ENCODE data around the gene MDGA2. TPM values are rescaled to one million over a fixed set of nuclear protein-coding genes. Genes with fewer than 3 reads are reported as not detected.

MDGA2 gene
- total and polyA plus RNA-seq, 2 of the 13 experiments (the other 11 are each of a cell fraction or from before 2014, with no cell fraction given): not detected

GRCh38 chr14:47543459-47543858 lies 131.9 kb downstream of the MDGA2 start (continued):
- no peak for TF ChIP-seq ZNF335 (CRISPR knock-in tag; IDR thresholded peaks at IDR 0.05)
- no peak for TF ChIP-seq ZNF468 (CRISPR knock-in tag; IDR thresholded peaks at IDR 0.05)

DNA sequence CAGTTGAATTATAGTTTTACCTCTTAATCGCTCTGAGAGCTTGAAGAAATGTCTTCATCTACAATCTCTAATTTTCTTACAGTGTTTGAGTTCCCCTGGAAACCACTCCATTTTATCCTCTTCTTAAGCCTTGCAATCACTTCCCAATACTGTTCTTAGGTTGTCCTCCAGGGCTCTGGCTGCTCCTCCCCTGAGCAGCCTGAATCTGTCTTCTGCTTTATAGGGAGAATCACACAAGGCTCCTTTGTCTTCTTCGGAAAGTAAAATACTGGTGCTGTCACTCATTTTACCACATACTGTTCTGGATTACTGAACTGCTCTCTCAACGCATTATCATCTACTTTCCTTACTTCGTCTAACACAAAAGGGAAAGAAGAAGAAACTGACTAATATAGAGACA lies 133.7 kb downstream of the MDGA2 start:
- ATAC-seq: no peak
- no TSS peak for BruUV-seq (replicated peaks)

More for the DNA sequence above, 133.7 kb downstream of the MDGA2 start:
- intact Hi-C loops (cut with micrococcal nuclease; ENCODE audit: unreplicated experiment): no loop called here
- Histone ChIP-seq H3K9me3 (ENCODE audit: low read length) (no peaks in the 10 kb centered on the region), H3K9ac (ENCODE audit: insufficient read depth, low read depth, low read length) (no peak overlapping the region), H3K4me2 (ENCODE audit: low read depth, low read length) (no peak overlapping the region), H3K36me3 (replicated peaks in 1 of 2; ENCODE audit: control insufficient read depth in 1 of 2, insufficient read depth in 2 of 2, low read length in 2 of 2) (no peaks in the 10 kb centered on the region), H4K20me1 (ENCODE audit: insufficient read depth, low read length) (no peaks in the 10 kb centered on the region), H3K4me3 (replicated peaks in 1 of 3; ENCODE audit: insufficient read depth in 1 of 3, low read depth in 2 of 3, low read length in 3 of 3) (no peak overlapping the region), H3K4me1 (ENCODE audit: insufficient read depth, low read length) (no peaks in the 10 kb centered on the region), H2AFZ (ENCODE audit: low read length) (no peak overlapping the region), H3K27ac (ENCODE audit: extremely low read length, insufficient read depth, low read length) (no peak overlapping the region), H3K27me3 (ENCODE audit: control insufficient read depth in 1 of 2, insufficient read depth in 2 of 2, low read length in 2 of 2) (no peaks in the 10 kb centered on the region), H3K79me2 (ENCODE audit: insufficient read depth, low read length) (no peaks in the 10 kb centered on the region)
- ChIA-PET CTCF (ENCODE audit: low intra/inter-chr PET ratio, low total read pairs) (no interaction called here), POLR2A (no interaction called here)
- 0% methylated on average over 4 of the region's 4 CpGs for WGBS (ENCODE audit: low lambda C conversion rate)
- TF ChIP-seq U2AF2 (IDR thresholded peaks at IDR 0.05; ENCODE audit: low read depth, low read length) (no peak), TEF (CRISPR knock-in tag; IDR thresholded peaks at IDR 0.05) (no peak), EZH2 (conservative IDR thresholded peaks at IDR 0.05; ENCODE audit: low read depth, low read length) (no peak), GPBP1L1 (CRISPR knock-in tag; IDR thresholded peaks at IDR 0.05) (no peak), GPN1 (CRISPR knock-in tag; IDR thresholded peaks at IDR 0.05; ENCODE audit: borderline replicate concordance) (no peak), IRF9 (CRISPR knock-in tag; IDR thresholded peaks at IDR 0.05; ENCODE audit: borderline replicate concordance) (no peak), NCOA2 (CRISPR knock-in tag; IDR thresholded peaks at IDR 0.05) (no peak), HIVEP1 (CRISPR knock-in tag; IDR thresholded peaks at IDR 0.05) (no peak)
- no peak for FAIRE-seq
- in situ Hi-C loops (cut with HindIII; ENCODE audit: extremely low pct_ligation_motif_present, low pct_unique_long_range_greater_than_20kb): no loop called here
- no peak for DNase-seq (ENCODE audit: low spot score)

All from HepG2 (cell line).